Neural progenitor cell (in vitro differentiated cells): ENCODE data around the gene ENPP6. TPM values are rescaled to one million over a fixed set of nuclear protein-coding genes. Genes with fewer than 3 reads are reported as not detected.

Experiments
- DNase-seq: peaks from one replicate; pipeline ENCODE4 v3.0.0-alpha.2; 2016; ENCODE audit warnings: low spot score
- H2AFZ ChIP-seq: fragments of 200-600 bp; sonication (generic); replicated peaks from 2 replicates; pipeline ENCODE4 v1.6.1; 2016; ENCODE audit warnings: antibody characterized with exemption
- H3F3A ChIP-seq: fragments of 200-600 bp; sonication (generic); 2 replicates; pipeline ENCODE4 v1.6.1; 2016; ENCODE audit warnings: antibody characterized with exemption, low read depth
- H3K27ac ChIP-seq: fragments of 200-600 bp; sonication (generic); 2 replicates; pipeline ENCODE4 v1.5.1; 2016; ENCODE audit warnings: mild to moderate bottlenecking
- H3K27me3 ChIP-seq: fragments of 200-600 bp; sonication (generic); 2 replicates; pipeline ENCODE4 v1.6.1; 2016; ENCODE audit warnings: mild to moderate bottlenecking, moderate library complexity
- H3K36me3 ChIP-seq: fragments of 200-600 bp; sonication (generic); 2 replicates; pipeline ENCODE4 v1.5.1; 2016
- H3K4me1 ChIP-seq: fragments of 200-600 bp; sonication (generic); 2 replicates; pipeline ENCODE4 v1.6.1; 2016; ENCODE audit warnings: mixed run types
- H3K4me2 ChIP-seq: fragments of 200-600 bp; sonication (generic); 2 replicates; pipeline ENCODE4 v1.6.1; 2016
- H3K4me3 ChIP-seq: fragments of 200-600 bp; sonication (generic); 2 replicates; pipeline ENCODE4 v1.5.1; 2016
- H3K79me2 ChIP-seq: fragments of 200-600 bp; sonication (generic); 2 replicates; pipeline ENCODE4 v1.6.1; 2016; ENCODE audit warnings: low read depth
- H3K9ac ChIP-seq: fragments of 200-600 bp; sonication (generic); 2 replicates; pipeline ENCODE4 v1.6.1; 2016
- H3K9me3 ChIP-seq: fragments of 200-600 bp; sonication (generic); 2 replicates; pipeline ENCODE4 v1.5.1; 2016; ENCODE audit warnings: low read depth
- H4K20me1 ChIP-seq: fragments of 200-600 bp; sonication (generic); 2 replicates; pipeline ENCODE4 v1.6.1; 2016; ENCODE audit warnings: low read depth
- H3K27ac Mint-ChIP-seq: 3 replicates; pipeline ENCODE4 v1.8.0; 2021; ENCODE audit warnings: mixed read lengths
- H3K27me3 Mint-ChIP-seq: 2 replicates; pipeline ENCODE4 v1.8.0; 2022; ENCODE audit warnings: low read depth, mild to moderate bottlenecking, inconsistent platforms, moderate library complexity, mixed read lengths; ENCODE audit not compliant: insufficient read depth
- H3K36me3 Mint-ChIP-seq: 3 replicates; pipeline ENCODE4 v1.8.0; 2021; ENCODE audit warnings: mixed read lengths
- H3K4me1 Mint-ChIP-seq: 3 replicates; pipeline ENCODE4 v1.8.0; 2021; ENCODE audit warnings: mixed read lengths
- H3K4me3 Mint-ChIP-seq: 3 replicates; pipeline ENCODE4 v1.8.0; 2021; ENCODE audit warnings: mild to moderate bottlenecking, moderate library complexity, mixed read lengths
- H3K9me3 Mint-ChIP-seq: 3 replicates; pipeline ENCODE4 v1.8.0; 2020; ENCODE audit warnings: mixed read lengths
- CTCF ChIP-seq: fragments of 200-600 bp; sonication (generic); IDR thresholded peaks from 2 replicates; pipeline ENCODE4 v1.5.1; 2017; ENCODE audit warnings: antibody characterized with exemption, mild to moderate bottlenecking
- EZH2 ChIP-seq: fragments of 200-600 bp; sonication (generic); IDR thresholded peaks from 2 replicates; pipeline ENCODE4 v1.6.1; 2017; ENCODE audit warnings: antibody characterized with exemption, mild to moderate bottlenecking, moderate library complexity
- EZH2phosphoT487 ChIP-seq: fragments of 200-600 bp; sonication (generic); IDR thresholded peaks from 2 replicates; pipeline ENCODE4 v1.6.1; 2017; ENCODE audit warnings: antibody characterized with exemption
- total RNA-seq: library from RNA; depleted of rRNA; stranded (reverse); fragments of >200 nt; gene quantifications from 2 replicates; pipeline ENCODE4 v1.2.3, GENCODE V29; 2015; ENCODE audit warnings: low replicate concordance

ENPP6 gene
- total RNA-seq, 1 donor from 2014 or later: not detected

GRCh38 chr4:184059099-184059498, 158.6 kb downstream of the ENPP6 start:
- no peak overlapping the region for H3K4me2 ChIP-seq
- peaks cover 14% of the 10 kb centered on the region for H3K4me1 ChIP-seq
- no peaks in the 10 kb centered on the region for H3K79me2 ChIP-seq
- H3K4me3 ChIP-seq: no peak overlapping the region
- H3K9me3 ChIP-seq: no peaks in the 10 kb centered on the region
- H3K27ac ChIP-seq: no peak overlapping the region
- H3K9me3 Mint-ChIP-seq: no peaks in the 10 kb centered on the region
- no peaks in the 10 kb centered on the region for H3K36me3 ChIP-seq
- H3K9ac ChIP-seq: no peak overlapping the region
- no peak overlapping the region for H3K27ac Mint-ChIP-seq
- no peak for TF ChIP-seq EZH2phosphoT487
- TF ChIP-seq CTCF: no peak
- TF ChIP-seq EZH2: no peak
- H3K27me3 Mint-ChIP-seq: peaks cover 6% of the 10 kb centered on the region
- no peak overlapping the region for H2AFZ ChIP-seq
- H3K4me3 Mint-ChIP-seq: no peak overlapping the region
- peaks cover 2% of the 10 kb centered on the region for H3K36me3 Mint-ChIP-seq
- H3K27me3 ChIP-seq: no peaks in the 10 kb centered on the region
- H3F3A ChIP-seq: no peaks in the 10 kb centered on the region
- no peaks in the 10 kb centered on the region for H4K20me1 ChIP-seq
- DNase-seq: no peak
- peaks cover 7% of the 10 kb centered on the region for H3K4me1 Mint-ChIP-seq

GRCh38 chr4:184058026-184058425, 159.6 kb downstream of the ENPP6 start:
- H3K4me1 Mint-ChIP-seq: peaks cover 7% of the 10 kb centered on the region
- no peaks in the 10 kb centered on the region for H3F3A ChIP-seq
- H3K4me2 ChIP-seq: no peak overlapping the region
- no peak overlapping the region for H3K27ac Mint-ChIP-seq
- peaks cover 2% of the 10 kb centered on the region for H3K36me3 Mint-ChIP-seq
- no peak overlapping the region for H2AFZ ChIP-seq
- no peak overlapping the region for H3K9ac ChIP-seq
- H3K36me3 ChIP-seq: no peaks in the 10 kb centered on the region
- no peaks in the 10 kb centered on the region for H3K79me2 ChIP-seq
- H3K9me3 Mint-ChIP-seq: no peaks in the 10 kb centered on the region
- no peak overlapping the region for H3K27ac ChIP-seq
- H3K27me3 Mint-ChIP-seq: peaks cover 6% of the 10 kb centered on the region
- H3K9me3 ChIP-seq: no peaks in the 10 kb centered on the region
- TF ChIP-seq EZH2: no peak
- TF ChIP-seq CTCF: no peak
- no peak for TF ChIP-seq EZH2phosphoT487
- H4K20me1 ChIP-seq: no peaks in the 10 kb centered on the region
- no peak overlapping the region for H3K4me3 Mint-ChIP-seq
- H3K4me1 ChIP-seq: peaks cover 14% of the 10 kb centered on the region
- no peaks in the 10 kb centered on the region for H3K27me3 ChIP-seq
- H3K4me3 ChIP-seq: no peak overlapping the region
- no peak for DNase-seq

GRCh38 chr4:184056877-184057276, 160.8 kb downstream of the ENPP6 start:
- H3K9me3 ChIP-seq: no peaks in the 10 kb centered on the region
- no peaks in the 10 kb centered on the region for H3K79me2 ChIP-seq
- no peak overlapping the region for H3K4me3 ChIP-seq
- no peaks in the 10 kb centered on the region for H3F3A ChIP-seq
- H3K9ac ChIP-seq: no peak overlapping the region
- Mint-ChIP-seq H3K4me1 (peaks cover 7% of the 10 kb centered on the region), H3K27ac (no peak overlapping the region), H3K4me3 (no peak overlapping the region), H3K27me3 (peaks cover 8% of the 10 kb centered on the region), H3K36me3 (peaks cover 4% of the 10 kb centered on the region), H3K9me3 (no peaks in the 10 kb centered on the region)
- peaks cover 14% of the 10 kb centered on the region for H3K4me1 ChIP-seq
- no peak for DNase-seq
- H3K36me3 ChIP-seq: no peaks in the 10 kb centered on the region
- TF ChIP-seq EZH2phosphoT487 (no peak), CTCF (no peak), EZH2 (no peak)
- H3K27ac ChIP-seq: no peak overlapping the region
- H3K27me3 ChIP-seq: no peaks in the 10 kb centered on the region
- no peaks in the 10 kb centered on the region for H4K20me1 ChIP-seq
- H3K4me2 ChIP-seq: no peak overlapping the region
- no peak overlapping the region for H2AFZ ChIP-seq
